ENCODE data around the gene RAPGEF2. TPM values are rescaled to one million over a fixed set of nuclear protein-coding genes. Genes with fewer than 3 reads are reported as not detected.

RAPGEF2 gene
- total and polyA plus RNA-seq, 4 donors = 44.4 to 116 (median 66.0) TPM

Small RNA genes within 50 kb of the gene (small RNA-seq; reads per million reads assigned to genes)
- gene AC074344.1 (ENCODE audit: low replicate concordance) = not detected
- gene MIR3688-1 (ENCODE audit: low replicate concordance) = 0.06 reads per million
- not detected for gene RF00019 (ENCODE audit: low replicate concordance)
